ENCODE data around the gene KIFBP.

- no peak for TF ChIP-seq REST (IDR thresholded peaks at IDR 0.05; ENCODE audit: low read depth)
- no peak for TF ChIP-seq RAD21 (IDR thresholded peaks at IDR 0.05; ENCODE audit: low read depth)
- TF ChIP-seq CTCF (IDR thresholded peaks at IDR 0.05 in 2 of 3, conservative IDR thresholded peaks at IDR 0.05 in 1 of 3; ENCODE audit: borderline replicate concordance in 1 of 3, insufficient read depth in 1 of 3, low read depth in 2 of 3, low read length in 2 of 3), result no peak
- no peak for TF ChIP-seq TCF7L2 (IDR thresholded peaks at IDR 0.05; ENCODE audit: borderline replicate concordance, extremely low read depth, insufficient read depth, insufficient read length)
- no peak for TF ChIP-seq POLR2AphosphoS5 (IDR thresholded peaks at IDR 0.05; ENCODE audit: low read depth, low read length)
- no peak for TF ChIP-seq POLR2A (IDR thresholded peaks at IDR 0.05; ENCODE audit: borderline replicate concordance, extremely low read depth, insufficient read depth, insufficient read length)
- TF ChIP-seq CEBPB (IDR thresholded peaks at IDR 0.05; ENCODE audit: low read depth), result no peak
- no peak for TF ChIP-seq EZH2 (IDR thresholded peaks at IDR 0.05)
- no peak for TF ChIP-seq ATF3 (IDR thresholded peaks at IDR 0.05)
- no peak for TF ChIP-seq MAX (IDR thresholded peaks at IDR 0.05)
These were observed 61.0 kb downstream of the KIFBP start for GRCh38 chr10:69049566-69049961.
